Measurements from ENCODE around the gene GSN.

Gene GSN

DNA sequence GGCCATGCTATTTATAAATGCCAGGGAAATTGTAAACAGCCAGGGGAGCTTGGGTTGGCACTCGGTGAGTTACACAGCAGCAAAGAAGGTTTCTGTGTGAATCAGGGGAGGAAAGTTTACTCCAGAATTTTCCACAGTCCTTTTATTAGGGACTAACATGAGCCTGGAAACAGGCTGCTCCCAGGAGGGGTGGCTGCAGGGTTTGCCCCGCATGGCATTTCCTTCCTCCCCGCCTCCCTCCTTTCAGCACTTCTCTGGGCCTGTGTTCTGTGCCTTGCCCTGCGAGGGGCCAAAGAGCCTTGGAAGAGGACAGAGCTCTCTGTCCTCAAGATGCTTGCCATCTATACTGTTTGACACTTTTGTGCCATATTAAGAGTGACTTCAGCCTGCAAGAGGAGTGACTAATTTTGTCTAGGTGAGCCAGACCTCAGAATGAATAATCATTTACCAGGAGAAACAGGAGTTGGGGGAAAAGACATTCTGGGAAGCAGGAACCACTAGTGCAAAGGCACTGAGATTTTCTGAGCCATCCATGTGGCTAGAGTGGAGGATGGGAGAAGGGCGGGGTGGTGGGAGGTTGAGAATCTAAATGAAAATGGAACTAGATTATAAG is 1.8 kb downstream of the GSN start:
- peak overlapping the region; percentile 83 for H3K4me3 ChIP-seq (ENCODE audit: low read length, poor library complexity, severe bottlenecking)
- no peak overlapping the region for H2AFZ ChIP-seq (ENCODE audit: low read length)
- peak overlapping the region; percentile 80 for H3K9ac ChIP-seq (ENCODE audit: low read depth, low read length, poor library complexity, severe bottlenecking)
- H3K79me2 ChIP-seq (ENCODE audit: insufficient read depth, low read length), result peaks cover 12% of the 10 kb centered on the region
- TF ChIP-seq EZH2phosphoT487 (IDR thresholded peaks at IDR 0.05; ENCODE audit: borderline replicate concordance), result no peak
- TF ChIP-seq, protein P1, sequence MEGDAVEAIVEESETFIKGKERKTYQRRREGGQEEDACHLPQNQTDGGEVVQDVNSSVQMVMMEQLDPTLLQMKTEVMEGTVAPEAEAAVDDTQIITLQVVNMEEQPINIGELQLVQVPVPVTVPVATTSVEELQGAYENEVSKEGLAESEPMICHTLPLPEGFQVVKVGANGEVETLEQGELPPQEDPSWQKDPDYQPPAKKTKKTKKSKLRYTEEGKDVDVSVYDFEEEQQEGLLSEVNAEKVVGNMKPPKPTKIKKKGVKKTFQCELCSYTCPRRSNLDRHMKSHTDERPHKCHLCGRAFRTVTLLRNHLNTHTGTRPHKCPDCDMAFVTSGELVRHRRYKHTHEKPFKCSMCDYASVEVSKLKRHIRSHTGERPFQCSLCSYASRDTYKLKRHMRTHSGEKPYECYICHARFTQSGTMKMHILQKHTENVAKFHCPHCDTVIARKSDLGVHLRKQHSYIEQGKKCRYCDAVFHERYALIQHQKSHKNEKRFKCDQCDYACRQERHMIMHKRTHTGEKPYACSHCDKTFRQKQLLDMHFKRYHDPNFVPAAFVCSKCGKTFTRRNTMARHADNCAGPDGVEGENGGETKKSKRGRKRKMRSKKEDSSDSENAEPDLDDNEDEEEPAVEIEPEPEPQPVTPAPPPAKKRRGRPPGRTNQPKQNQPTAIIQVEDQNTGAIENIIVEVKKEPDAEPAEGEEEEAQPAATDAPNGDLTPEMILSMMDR (conservative IDR thresholded peaks at IDR 0.05; ENCODE audit: low read length), result no peak
- no peaks in the 10 kb centered on the region for H3K27me3 ChIP-seq (ENCODE audit: insufficient read depth, low read length, poor library complexity, severe bottlenecking)
- H3K9me3 ChIP-seq (ENCODE audit: insufficient read depth, low read depth, low read length), result no peaks in the 10 kb centered on the region
- H3K36me3 ChIP-seq (ENCODE audit: insufficient read depth, low read length), result no peaks in the 10 kb centered on the region
- peaks cover 66% of the 10 kb centered on the region for H3K4me1 ChIP-seq (ENCODE audit: insufficient read depth, low read length, poor library complexity, severe bottlenecking)
- H3F3A ChIP-seq (ENCODE audit: low read depth), result peaks cover 3% of the 10 kb centered on the region; the same call in 1 of the 2 replicates
- H3K4me2 ChIP-seq (ENCODE audit: low read depth, low read length, poor library complexity, severe bottlenecking), result peak overlapping the region; percentile 96
- no peaks in the 10 kb centered on the region for H3K9me2 ChIP-seq (replicated peaks; ENCODE audit: low read depth, low read length)
- H4K20me1 ChIP-seq (ENCODE audit: insufficient read depth, low read length, poor library complexity, severe bottlenecking), result no peaks in the 10 kb centered on the region

DNA sequence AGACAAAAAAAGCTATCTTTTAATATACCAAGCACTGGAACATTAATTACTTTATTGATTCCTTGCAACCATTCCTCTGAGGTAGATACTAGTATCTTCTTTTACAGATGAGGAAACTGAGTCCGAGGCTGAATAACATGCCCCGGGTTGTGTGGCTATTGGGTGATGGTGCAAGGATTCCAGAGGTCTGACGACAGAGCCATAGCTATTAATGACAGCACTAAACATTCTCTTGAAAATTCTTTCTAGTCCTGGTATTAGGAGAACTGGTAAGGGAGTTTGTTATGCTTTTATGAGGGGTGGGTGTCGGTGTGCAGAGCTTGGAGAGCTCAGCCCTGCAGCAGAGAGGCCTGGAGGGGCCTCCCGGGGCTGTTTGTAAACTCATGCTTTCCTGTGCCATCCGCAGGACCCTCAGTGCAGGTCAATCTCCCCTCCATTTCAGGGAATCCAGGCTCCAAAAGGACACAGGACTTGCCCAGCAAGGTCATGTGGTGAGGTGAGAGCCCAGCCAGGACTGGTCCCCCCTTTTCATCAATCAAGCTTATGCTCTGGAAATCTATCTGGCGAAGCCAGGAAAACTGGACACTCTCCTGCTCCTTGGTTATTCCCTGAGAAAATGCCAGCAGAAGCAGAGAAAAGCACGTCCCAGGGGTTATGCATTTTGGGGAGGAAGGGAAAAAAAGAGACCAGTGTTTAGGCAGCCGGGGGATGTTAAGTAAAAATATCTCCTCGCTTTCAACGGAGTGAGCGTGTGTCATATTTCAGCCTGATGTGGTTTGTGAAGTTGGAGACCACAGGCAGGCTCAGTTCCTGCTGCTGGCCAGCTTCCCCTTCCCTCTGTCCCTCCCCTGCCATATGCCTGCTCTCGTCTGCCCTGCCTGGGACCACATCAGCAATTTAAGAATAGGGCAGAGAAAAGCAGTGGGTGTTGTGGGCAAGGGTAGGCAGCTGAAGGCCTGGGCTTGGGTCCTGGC is 3.7 kb downstream of the GSN start:
- Histone ChIP-seq H3K9me2 (replicated peaks; ENCODE audit: low read depth, low read length) (no peaks in the 10 kb centered on the region), H3K4me1 (ENCODE audit: insufficient read depth, low read length, poor library complexity, severe bottlenecking) (peaks cover 66% of the 10 kb centered on the region), H3K9me3 (ENCODE audit: insufficient read depth, low read depth, low read length) (no peaks in the 10 kb centered on the region), H3F3A (ENCODE audit: low read depth) (peaks cover 3% of the 10 kb centered on the region; the same call in 1 of the 2 replicates), H3K4me3 (ENCODE audit: low read length, poor library complexity, severe bottlenecking) (peak overlapping the region; percentile 83), H2AFZ (ENCODE audit: low read length) (peak overlapping the region; percentile 72), H4K20me1 (ENCODE audit: insufficient read depth, low read length, poor library complexity, severe bottlenecking) (no peaks in the 10 kb centered on the region), H3K27me3 (ENCODE audit: insufficient read depth, low read length, poor library complexity, severe bottlenecking) (no peaks in the 10 kb centered on the region), H3K4me2 (ENCODE audit: low read depth, low read length, poor library complexity, severe bottlenecking) (peak overlapping the region; percentile 96), H3K79me2 (ENCODE audit: insufficient read depth, low read length) (peaks cover 12% of the 10 kb centered on the region), H3K36me3 (ENCODE audit: insufficient read depth, low read length) (no peaks in the 10 kb centered on the region), H3K9ac (ENCODE audit: low read depth, low read length, poor library complexity, severe bottlenecking) (peak overlapping the region; percentile 80)
- TF ChIP-seq, protein P1 (conservative IDR thresholded peaks at IDR 0.05; ENCODE audit: low read length), result no peak
- no peak for TF ChIP-seq EZH2phosphoT487 (IDR thresholded peaks at IDR 0.05; ENCODE audit: borderline replicate concordance)

DNA sequence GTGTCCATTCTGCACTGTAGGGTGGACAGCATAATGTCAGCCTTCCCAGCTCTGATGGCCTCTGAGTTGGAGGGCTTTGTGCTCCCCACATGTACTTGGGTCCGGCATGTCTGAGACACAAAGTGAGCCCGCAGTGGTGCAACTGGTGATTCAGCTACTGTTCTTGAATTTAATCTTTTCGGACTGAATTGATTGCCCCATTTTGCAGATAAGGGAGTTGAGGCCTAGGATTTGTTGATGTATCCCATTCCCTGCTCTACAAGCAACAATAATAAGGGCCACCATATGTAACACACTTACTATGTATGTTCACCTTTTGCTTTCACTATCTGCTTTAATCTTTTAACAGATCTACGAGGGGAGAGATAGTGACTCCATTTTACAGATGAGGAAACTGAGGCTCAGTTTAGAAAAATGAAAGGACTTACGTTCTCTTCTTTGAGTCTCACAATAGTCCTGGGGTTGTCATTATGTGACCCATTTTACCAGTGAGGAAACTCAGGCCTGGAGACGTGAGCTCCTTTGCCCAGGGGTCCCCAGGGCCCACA is 4.5 kb downstream of the GSN start:
- no peaks in the 10 kb centered on the region for H3K9me2 ChIP-seq (replicated peaks; ENCODE audit: low read depth, low read length)
- TF ChIP-seq, protein P1 (conservative IDR thresholded peaks at IDR 0.05; ENCODE audit: low read length), result no peak
- TF ChIP-seq EZH2phosphoT487 (IDR thresholded peaks at IDR 0.05; ENCODE audit: borderline replicate concordance), result no peak
- no peaks in the 10 kb centered on the region for H3K36me3 ChIP-seq (ENCODE audit: insufficient read depth, low read length)
- no peaks in the 10 kb centered on the region for H3K27me3 ChIP-seq (ENCODE audit: insufficient read depth, low read length, poor library complexity, severe bottlenecking)
- H2AFZ ChIP-seq (ENCODE audit: low read length), result no peak overlapping the region
- H4K20me1 ChIP-seq (ENCODE audit: insufficient read depth, low read length, poor library complexity, severe bottlenecking), result no peaks in the 10 kb centered on the region
- peak overlapping the region; percentile 83 for H3K4me3 ChIP-seq (ENCODE audit: low read length, poor library complexity, severe bottlenecking)
- H3K79me2 ChIP-seq (ENCODE audit: insufficient read depth, low read length), result peaks cover 12% of the 10 kb centered on the region
- H3K9ac ChIP-seq (ENCODE audit: low read depth, low read length, poor library complexity, severe bottlenecking), result peak overlapping the region; percentile 80
- peaks cover 68% of the 10 kb centered on the region for H3K4me1 ChIP-seq (ENCODE audit: insufficient read depth, low read length, poor library complexity, severe bottlenecking)
- no peaks in the 10 kb centered on the region for H3K9me3 ChIP-seq (ENCODE audit: insufficient read depth, low read depth, low read length)
- peaks cover 3% of the 10 kb centered on the region; the same call in 1 of the 2 replicates for H3F3A ChIP-seq (ENCODE audit: low read depth)
- peak overlapping the region; percentile 96 for H3K4me2 ChIP-seq (ENCODE audit: low read depth, low read length, poor library complexity, severe bottlenecking)
